CD4-positive, alpha-beta T cell (primary cell): ENCODE results near the gene DDN. TPM values are rescaled to one million over a fixed set of nuclear protein-coding genes. Genes with fewer than 3 reads are reported as not detected.

Experiments used
- ATAC-seq: fragments of 200-7000 bp; cut with Tn5 transposase; one replicate; pipeline ENCODE4 v1.10.0; 2022; ENCODE audit warnings: mild to moderate bottlenecking; ENCODE audit not compliant: poor library complexity
- CTCF ChIA-PET: fragments of 350-600 bp; sonication (Branson Sonifier 250); formaldehyde crosslinking; loops from one replicate; lab custom pipeline; 2021; ENCODE audit warnings: antibody characterized with exemption, inconsistent platforms; lab: Charles Lee
- POLR2A ChIA-PET: fragments of 350-600 bp; sonication (Branson Sonifier 250); formaldehyde crosslinking; loops from one replicate; lab custom pipeline; 2021; ENCODE audit warnings: antibody characterized with exemption, inconsistent platforms; lab: Charles Lee
- DNase-seq, 14 experiments: peaks; one replicate each; pipeline ENCODE4 v3.0.0-alpha.2; 2013 to 2020; ENCODE audit warnings: mixed read lengths in 2 of 14
- H3K27ac ChIP-seq, 2 donors: one replicate each; pipeline versions ENCODE4 v1.5.1 to v1.7.0; 2013; ENCODE audit warnings: low read length in 2 of 2, low read depth in 1 of 2, mild to moderate bottlenecking in 1 of 2
- H3K27me3 ChIP-seq, 2 experiments: 1 replicate in 1 of 2; 2 replicates in 1 of 2; pipeline versions ENCODE4 v1.6.1 to v1.7.0; 2013; ENCODE audit warnings: low read length in 2 of 2, control low read depth in 1 of 2, mild to moderate bottlenecking in 1 of 2, moderate library complexity in 1 of 2; ENCODE audit not compliant: insufficient read depth in 2 of 2, control insufficient read depth in 1 of 2
- H3K36me3 ChIP-seq: one replicate; pipeline ENCODE4 v1.6.1; 2013; ENCODE audit warnings: low read length, control low read depth; ENCODE audit not compliant: insufficient read depth
- H3K4me1 ChIP-seq: one replicate; pipeline ENCODE4 v1.6.1; 2013; ENCODE audit warnings: low read length, control low read depth; ENCODE audit not compliant: insufficient read depth
- H3K4me3 ChIP-seq: one replicate; pipeline ENCODE4 v1.5.1; 2013; ENCODE audit warnings: mild to moderate bottlenecking, low read length, moderate library complexity
- H3K9me3 ChIP-seq, 2 experiments: 1 replicate in 1 of 2; 2 replicates in 1 of 2; pipeline versions ENCODE4 v1.6.1 to v1.7.0; 2013; ENCODE audit warnings: low read length in 2 of 2, mild to moderate bottlenecking in 2 of 2, control low read depth in 1 of 2, moderate library complexity in 1 of 2; ENCODE audit not compliant: control insufficient read depth in 1 of 2, insufficient read depth in 1 of 2
- H3K27ac Mint-ChIP-seq: one replicate; pipeline ENCODE4 v1.8.0; 2020; ENCODE audit warnings: mixed read lengths
- H3K27me3 Mint-ChIP-seq: one replicate; pipeline ENCODE4 v1.8.0; 2021; ENCODE audit warnings: mixed read lengths
- H3K36me3 Mint-ChIP-seq: one replicate; pipeline ENCODE4 v1.8.0; 2021; ENCODE audit warnings: low read depth, mixed read lengths
- H3K4me1 Mint-ChIP-seq: one replicate; pipeline ENCODE4 v1.8.0; 2021; ENCODE audit warnings: low read depth, mixed read lengths
- H3K4me3 Mint-ChIP-seq: one replicate; pipeline ENCODE4 v1.8.0; 2020; ENCODE audit warnings: mild to moderate bottlenecking, mixed read lengths
- H3K9me3 Mint-ChIP-seq: one replicate; pipeline ENCODE4 v1.8.0; 2020; ENCODE audit warnings: mixed read lengths
- CTCF ChIP-seq: fragments of 200-600 bp; IDR thresholded peaks from one replicate; pipeline ENCODE4 v1.8.0; 2022; ENCODE audit warnings: antibody characterized with exemption, mild to moderate bottlenecking
- intact Hi-C, 2 experiments: fragments of 100-400 bp; cut with DNase I in 1 of 2; cut with micrococcal nuclease in 1 of 2; formaldehyde crosslinking; loops; one replicate each; pipeline versions ENCODE4 v1.15.1 to v1.9.0; 2023 to 2025; cut with DNase I, micrococcal nuclease
- total RNA-seq, 174 experiments: library from RNA in 2 of 174; stranded (reverse) in 2 of 174; gene quantifications; one replicate each; pipeline ENCODE4 v1.2.3 and lab custom pipeline; 2021 to 2026

Gene DDN
- total RNA-seq, 2 experiments from 2014 or later, result 0.30 to 0.47 TPM

GRCh38 chr12:48994224-48995085, 4.7 kb downstream of the DDN start:
- no peaks in the 10 kb centered on the region for H3K36me3 ChIP-seq
- peaks cover 35% of the 10 kb centered on the region for H3K4me1 Mint-ChIP-seq
- ChIA-PET CTCF (interaction anchor here (1.0 to 1.7 kb wide), 4 partner anchors 10 to 49 kb away, joined by 3 to 4 read pairs (median 4); partner anchors contain the start of gene WNT1), POLR2A (no interaction called here)
- peaks cover 38% of the 10 kb centered on the region for H3K4me1 ChIP-seq
- peaks cover 45 to 48% of the 10 kb centered on the region in 2 experiments for H3K27me3 ChIP-seq
- no peaks in the 10 kb centered on the region for H3K9me3 Mint-ChIP-seq
- no peak overlapping the region for H3K27ac Mint-ChIP-seq
- H3K27me3 Mint-ChIP-seq, result peaks cover 69% of the 10 kb centered on the region
- H3K27ac ChIP-seq, result no peak overlapping the region
- no peak overlapping the region for H3K4me3 Mint-ChIP-seq
- no peak overlapping the region for H3K4me3 ChIP-seq
- DNase-seq, result peak in 1 of 14 experiments; percentile 27
- intact Hi-C loops, result loop anchor here in 1 of 2 experiments (5.0 kb wide), 1 partner anchor 92 kb away; a partner anchor contains a TSS
- peaks cover 0 to 9% of the 10 kb centered on the region in 2 experiments for H3K9me3 ChIP-seq
- ATAC-seq, result no peak
- no peak for TF ChIP-seq CTCF
- peaks cover 3% of the 10 kb centered on the region for H3K36me3 Mint-ChIP-seq

- H3K4me3 ChIP-seq, result no peak overlapping the region
- ATAC-seq, result no peak
- Mint-ChIP-seq H3K9me3 (no peaks in the 10 kb centered on the region), H3K36me3 (no peaks in the 10 kb centered on the region), H3K4me1 (peaks cover 30% of the 10 kb centered on the region), H3K27me3 (peaks cover 69% of the 10 kb centered on the region), H3K27ac (no peak overlapping the region), H3K4me3 (no peak overlapping the region)
- DNase-seq, result no peak
- H3K36me3 ChIP-seq, result no peaks in the 10 kb centered on the region
- H3K9me3 ChIP-seq, result peaks cover 0 to 7% of the 10 kb centered on the region in 2 experiments
- intact Hi-C loops, result no loop called here
- H3K27me3 ChIP-seq, result peaks cover 40 to 50% of the 10 kb centered on the region in 2 experiments
- no peak for TF ChIP-seq CTCF
- H3K4me1 ChIP-seq, result peaks cover 31% of the 10 kb centered on the region
- POLR2A ChIA-PET, result interaction anchor here (1.5 kb wide), 1 partner anchor 12 kb away, joined by 5 read pairs; no protein-coding TSS in a partner anchor
- CTCF ChIA-PET, result interaction anchor here (0.6 to 2.2 kb wide), 5 partner anchors 10 to 56 kb away, joined by 3 to 16 read pairs (median 5); partner anchors contain the start of gene WNT1
- H3K27ac ChIP-seq, result no peak overlapping the region
These were observed 5.4 kb downstream of the DDN start for GRCh38 chr12:48993787-48994186.

GRCh38 chr12:48991247-48992050, 7.7 kb downstream of the DDN start:
- no peak overlapping the region for H3K4me3 ChIP-seq
- H3K27me3 ChIP-seq, result peaks cover 23 to 40% of the 10 kb centered on the region in 2 experiments
- no peak for TF ChIP-seq CTCF
- Mint-ChIP-seq H3K27me3 (peaks cover 68% of the 10 kb centered on the region), H3K27ac (no peak overlapping the region), H3K36me3 (no peaks in the 10 kb centered on the region), H3K4me3 (no peak overlapping the region), H3K9me3 (no peaks in the 10 kb centered on the region), H3K4me1 (peaks cover 19% of the 10 kb centered on the region)
- ChIA-PET CTCF (interaction anchor here (0.7 to 2.2 kb wide), 3 partner anchors 11 to 102 kb away, joined by 4 to 7 read pairs (median 4); no protein-coding TSS in a partner anchor), POLR2A (no interaction called here)
- intact Hi-C loops, result no loop called here
- ATAC-seq (no peak), DNase-seq (no peak)
- H3K36me3 ChIP-seq, result no peaks in the 10 kb centered on the region
- peaks cover 15% of the 10 kb centered on the region for H3K4me1 ChIP-seq
- no peak overlapping the region for H3K27ac ChIP-seq
- no peaks in the 10 kb centered on the region for H3K9me3 ChIP-seq
